Measurements from ENCODE around the gene OBSCN. TPM values are rescaled to one million over a fixed set of nuclear protein-coding genes. Genes with fewer than 3 reads are reported as not detected.

The OBSCN gene
- total RNA-seq, 2 donors from 2014 or later: 159 to 317 TPM

DNA sequence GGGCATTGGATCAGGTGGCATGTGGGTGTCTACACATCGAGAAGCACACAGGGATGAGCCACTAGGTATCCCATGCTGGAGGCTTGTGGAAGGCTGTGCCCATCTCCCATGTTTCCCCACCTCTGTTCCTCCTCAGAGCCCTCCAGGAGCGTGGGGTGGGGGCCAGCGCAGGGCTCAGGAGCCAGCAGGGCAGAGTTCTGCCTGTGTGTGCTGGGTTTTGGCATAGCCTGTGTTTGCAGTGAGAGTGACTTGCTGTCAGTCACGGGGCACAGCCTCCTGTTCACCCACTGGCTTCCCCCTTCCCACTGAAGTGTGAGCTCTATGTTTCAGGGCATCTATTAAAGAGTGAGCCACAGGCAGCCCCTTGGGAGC, 31.8 kb upstream of the OBSCN start:
- H3K27ac ChIP-seq: no peak overlapping the region
- H3K36me3 ChIP-seq: peaks cover 18% of the 10 kb centered on the region
- peaks cover 0 to 3% of the 10 kb centered on the region in 2 donors for H3K4me1 ChIP-seq
- no peaks in the 10 kb centered on the region for H3K27me3 ChIP-seq
- DNase-seq (ENCODE audit: low spot score): no peak
- no peaks in the 10 kb centered on the region for H3K9me3 ChIP-seq
- H3K4me3 ChIP-seq: no peak overlapping the region
- TF ChIP-seq, protein P1, sequence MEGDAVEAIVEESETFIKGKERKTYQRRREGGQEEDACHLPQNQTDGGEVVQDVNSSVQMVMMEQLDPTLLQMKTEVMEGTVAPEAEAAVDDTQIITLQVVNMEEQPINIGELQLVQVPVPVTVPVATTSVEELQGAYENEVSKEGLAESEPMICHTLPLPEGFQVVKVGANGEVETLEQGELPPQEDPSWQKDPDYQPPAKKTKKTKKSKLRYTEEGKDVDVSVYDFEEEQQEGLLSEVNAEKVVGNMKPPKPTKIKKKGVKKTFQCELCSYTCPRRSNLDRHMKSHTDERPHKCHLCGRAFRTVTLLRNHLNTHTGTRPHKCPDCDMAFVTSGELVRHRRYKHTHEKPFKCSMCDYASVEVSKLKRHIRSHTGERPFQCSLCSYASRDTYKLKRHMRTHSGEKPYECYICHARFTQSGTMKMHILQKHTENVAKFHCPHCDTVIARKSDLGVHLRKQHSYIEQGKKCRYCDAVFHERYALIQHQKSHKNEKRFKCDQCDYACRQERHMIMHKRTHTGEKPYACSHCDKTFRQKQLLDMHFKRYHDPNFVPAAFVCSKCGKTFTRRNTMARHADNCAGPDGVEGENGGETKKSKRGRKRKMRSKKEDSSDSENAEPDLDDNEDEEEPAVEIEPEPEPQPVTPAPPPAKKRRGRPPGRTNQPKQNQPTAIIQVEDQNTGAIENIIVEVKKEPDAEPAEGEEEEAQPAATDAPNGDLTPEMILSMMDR (IDR thresholded peaks at IDR 0.05): no peak

DNA sequence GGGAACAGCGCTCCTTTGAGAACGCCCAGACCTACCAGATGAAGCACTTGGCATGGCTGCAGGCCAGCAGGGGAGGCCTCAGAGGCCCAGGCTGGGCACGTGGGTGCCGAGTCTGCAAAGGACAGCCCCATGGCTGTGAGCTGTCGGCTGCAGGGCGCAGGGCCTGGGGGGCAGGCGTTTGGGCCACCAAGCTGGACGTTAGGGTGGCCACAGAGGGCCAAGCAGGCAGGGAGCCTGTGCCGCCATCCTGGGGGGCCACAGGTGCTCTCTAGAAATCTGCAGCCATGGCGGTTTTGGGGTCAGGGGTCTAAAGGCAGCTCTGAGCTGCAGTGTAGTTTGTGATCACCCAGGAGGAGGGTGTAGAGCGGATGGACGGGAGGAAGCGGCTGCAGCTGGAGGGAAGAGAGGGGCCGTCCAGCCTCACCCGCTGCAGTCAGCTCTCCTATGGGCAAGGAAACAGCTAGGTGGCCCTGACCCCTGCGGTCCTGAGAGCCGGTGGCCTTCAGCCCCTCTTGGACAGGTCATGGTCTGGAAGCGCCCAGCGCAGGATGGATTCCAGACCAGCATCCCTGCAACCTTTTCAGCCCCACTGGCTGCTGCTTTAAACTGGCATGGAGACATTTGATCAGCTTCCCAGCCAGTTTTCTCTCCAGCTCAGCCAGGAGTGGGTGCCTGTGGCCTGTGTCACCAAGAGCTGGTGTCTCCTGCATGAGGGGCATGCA, 31.2 kb upstream of the OBSCN start:
- H3K9me3 ChIP-seq: no peaks in the 10 kb centered on the region
- H3K36me3 ChIP-seq: peaks cover 18% of the 10 kb centered on the region
- H3K4me1 ChIP-seq: peaks cover 0 to 3% of the 10 kb centered on the region in 2 donors
- H3K27me3 ChIP-seq: no peaks in the 10 kb centered on the region
- H3K27ac ChIP-seq: no peak overlapping the region
- no peak overlapping the region for H3K4me3 ChIP-seq
- no peak for DNase-seq (ENCODE audit: low spot score)
- TF ChIP-seq, protein P1 (IDR thresholded peaks at IDR 0.05): no peak

DNA sequence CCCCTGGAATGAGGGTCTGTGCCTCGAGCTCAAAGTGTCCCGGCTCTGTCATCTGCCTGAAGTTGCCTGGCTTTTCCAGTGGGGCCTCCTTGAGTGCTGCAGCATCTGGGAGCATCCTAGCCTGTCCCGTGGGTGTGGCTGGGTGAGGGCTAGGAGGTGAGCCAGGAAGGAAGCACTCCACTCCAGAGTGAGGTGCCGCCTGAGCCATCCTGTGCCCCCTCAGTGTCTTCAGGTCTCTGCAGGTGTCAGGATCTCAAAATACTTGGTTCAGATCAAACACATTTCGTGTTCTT, 30.7 kb upstream of the OBSCN start:
- H3K4me1 ChIP-seq: peaks cover 0 to 3% of the 10 kb centered on the region in 2 donors
- H3K27me3 ChIP-seq: no peaks in the 10 kb centered on the region
- no peak overlapping the region for H3K27ac ChIP-seq
- H3K9me3 ChIP-seq: no peaks in the 10 kb centered on the region
- peaks cover 18% of the 10 kb centered on the region for H3K36me3 ChIP-seq
- H3K4me3 ChIP-seq: no peak overlapping the region
- no peak for DNase-seq (ENCODE audit: low spot score)
- TF ChIP-seq, protein P1 (IDR thresholded peaks at IDR 0.05): no peak

DNA sequence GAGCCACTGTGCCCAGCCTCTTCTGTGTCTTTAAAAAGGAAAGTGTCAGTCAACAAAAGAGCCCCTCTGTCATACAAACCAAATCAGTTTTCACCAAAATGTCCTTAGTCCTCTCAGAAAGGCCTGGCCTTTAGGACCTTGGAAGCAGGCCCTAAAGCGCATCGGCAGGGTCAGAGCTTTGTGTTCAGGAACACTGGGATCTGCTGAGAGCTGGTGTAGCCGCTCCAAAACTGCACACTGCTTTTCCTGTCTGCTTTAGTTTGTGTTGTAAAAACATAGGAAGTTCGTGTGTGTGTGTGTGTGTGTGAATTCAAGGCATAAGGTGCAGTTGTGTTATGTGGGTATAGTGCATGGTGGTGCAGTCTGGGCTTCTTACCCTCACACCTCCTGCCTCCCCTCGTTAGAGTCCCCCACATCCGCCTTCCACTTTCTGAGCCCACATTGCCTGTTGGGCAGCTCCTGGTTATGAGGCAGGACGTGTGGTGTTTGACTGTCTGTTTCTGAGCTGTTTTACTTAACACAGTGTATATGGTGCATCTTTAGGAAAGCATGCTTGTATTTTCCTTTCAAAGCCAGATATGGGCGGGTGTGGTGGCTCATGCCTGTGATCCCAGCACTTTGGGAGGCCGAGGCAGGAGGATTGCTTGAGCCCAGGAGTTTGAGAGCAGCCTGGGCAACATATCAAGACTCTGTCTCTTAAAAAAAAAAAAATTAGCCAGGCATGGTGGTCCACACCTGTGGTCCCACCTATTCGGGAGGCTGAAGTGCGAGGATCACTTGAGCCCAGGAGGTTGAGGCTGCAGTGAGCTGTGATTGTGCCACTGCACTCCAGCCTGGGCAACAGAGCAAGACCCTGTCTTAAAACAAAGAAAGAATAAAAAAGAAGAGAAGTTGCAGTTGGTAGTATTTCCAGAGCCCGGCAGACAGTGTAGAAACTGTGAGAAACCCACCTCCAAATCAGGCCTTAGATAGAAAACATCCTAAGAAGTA, 29.8 kb upstream of the OBSCN start:
- Histone ChIP-seq H3K36me3 (peaks cover 18% of the 10 kb centered on the region), H3K27me3 (no peaks in the 10 kb centered on the region), H3K4me3 (no peak overlapping the region), H3K9me3 (no peaks in the 10 kb centered on the region), H3K4me1 (peaks cover 0 to 3% of the 10 kb centered on the region in 2 donors), H3K27ac (no peak overlapping the region)
- DNase-seq (ENCODE audit: low spot score): no peak
- TF ChIP-seq, protein P1 (IDR thresholded peaks at IDR 0.05): no peak

DNA sequence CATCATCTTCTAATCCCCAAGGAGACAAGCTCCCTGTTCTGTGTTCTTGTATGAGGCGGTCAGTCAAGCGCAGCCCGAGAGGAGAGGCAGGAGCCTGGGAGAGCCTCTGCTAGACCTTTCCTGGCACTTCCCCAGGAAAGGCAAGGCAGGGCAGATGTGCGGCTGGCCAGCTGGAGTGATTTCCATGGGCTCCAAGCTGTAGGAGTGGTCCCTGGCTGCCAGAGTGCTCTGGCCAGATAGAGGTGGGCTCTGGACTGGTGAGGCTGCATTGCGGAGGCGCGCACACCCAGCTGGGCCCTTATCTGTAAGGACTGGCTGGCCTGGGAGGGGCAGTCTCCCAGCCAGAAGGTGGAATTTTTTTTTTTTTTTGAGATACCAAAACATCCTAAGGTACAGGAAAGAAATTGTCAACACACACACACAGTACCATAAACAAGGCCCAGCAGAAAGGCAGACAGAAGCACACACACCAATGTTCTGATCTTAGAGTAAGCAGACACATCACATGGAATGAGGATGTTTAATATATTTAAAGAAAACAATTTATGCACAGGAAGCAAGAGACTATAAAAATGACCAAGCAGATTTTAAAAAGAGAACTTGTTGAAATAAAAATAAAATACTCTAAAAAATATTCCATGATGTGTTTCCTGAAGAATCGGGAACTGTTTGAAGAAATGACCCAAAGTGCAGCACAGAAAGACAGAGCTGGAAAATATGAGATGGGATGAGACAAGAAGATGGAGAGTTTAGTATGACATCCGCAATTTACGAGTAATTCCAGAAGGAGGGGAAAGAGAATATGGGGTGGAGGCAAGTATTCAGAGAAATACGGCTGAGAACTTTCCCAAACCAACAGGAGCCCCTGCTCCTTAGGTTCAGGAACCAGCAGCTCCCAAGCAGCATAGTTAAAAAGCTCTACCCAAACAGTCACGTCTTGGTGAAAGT, 28.8 kb upstream of the OBSCN start:
- H3K9me3 ChIP-seq: no peaks in the 10 kb centered on the region
- H3K4me1 ChIP-seq: no peaks in the 10 kb centered on the region
- TF ChIP-seq, protein P1 (IDR thresholded peaks at IDR 0.05): no peak
- H3K36me3 ChIP-seq: peaks cover 18% of the 10 kb centered on the region
- no peak overlapping the region for H3K4me3 ChIP-seq
- H3K27ac ChIP-seq: no peak overlapping the region
- DNase-seq (ENCODE audit: low spot score): no peak
- H3K27me3 ChIP-seq: no peaks in the 10 kb centered on the region
